B cell (primary cell): ENCODE measurements around the gene EVL. TPM values are rescaled to one million over a fixed set of nuclear protein-coding genes. Genes with fewer than 3 reads are reported as not detected.

Experiments used
- ATAC-seq: fragments of 200-7000 bp; cut with Tn5 transposase; one replicate; pipeline ENCODE4 v1.10.0; 2021; ENCODE audit warnings: low read depth, mild to moderate bottlenecking, moderate number of reproducible peaks, moderate library complexity
- CTCF ChIA-PET: fragments of 350-600 bp; sonication (Branson Sonifier 250); formaldehyde crosslinking; loops from one replicate; lab custom pipeline; 2021; ENCODE audit warnings: antibody characterized with exemption, inconsistent platforms; lab: Charles Lee
- POLR2A ChIA-PET: fragments of 350-600 bp; sonication (Branson Sonifier 250); formaldehyde crosslinking; loops from one replicate; lab custom pipeline; 2021; ENCODE audit warnings: antibody characterized with exemption; lab: Charles Lee
- DNase-seq: peaks from one replicate; pipeline ENCODE4 v3.0.0; 2013
- H2AFZ ChIP-seq: 2 replicates; pipeline ENCODE4 v1.6.1; 2012; ENCODE audit warnings: mild to moderate bottlenecking, low read depth, low read length; ENCODE audit not compliant: insufficient read depth, poor library complexity, severe bottlenecking
- H3K27ac ChIP-seq, 2 donors: 1 replicate in 1 of 2; 2 replicates in 1 of 2; pipeline ENCODE4 v1.5.1; 2012 to 2013; ENCODE audit warnings: low read length in 2 of 2, mild to moderate bottlenecking in 2 of 2, moderate library complexity in 1 of 2
- H3K27me3 ChIP-seq, 4 experiments: fragments of 200-600 bp in 1 of 4; sonication (generic) in 1 of 4; replicated peaks in 1 of 4; 1 replicate in 2 of 4; 2 replicates in 2 of 4; pipeline versions ENCODE4 v1.6.1 to v1.7.0; 2013 to 2016; ENCODE audit warnings: low read length in 3 of 4, mild to moderate bottlenecking in 2 of 4, mixed read lengths in 1 of 4, moderate library complexity in 1 of 4; ENCODE audit not compliant: insufficient read depth in 4 of 4, control insufficient read depth in 3 of 4; ENCODE audit errors: control extremely low read depth in 1 of 4
- H3K36me3 ChIP-seq, 2 experiments: replicated peaks in 1 of 2; 1 replicate in 1 of 2; 2 replicates in 1 of 2; pipeline versions ENCODE4 v1.6.1 to v1.7.1; 2013; ENCODE audit warnings: low read length in 1 of 2; ENCODE audit not compliant: insufficient read depth in 2 of 2, control insufficient read depth in 1 of 2; ENCODE audit errors: control extremely low read depth in 1 of 2, extremely low read depth in 1 of 2
- H3K4me1 ChIP-seq, 2 donors: fragments of 200-600 bp in 1 of 2; sonication (generic) in 1 of 2; 1 replicate in 1 of 2; 2 replicates in 1 of 2; pipeline versions ENCODE4 v1.5.1 to v1.6.1; 2013 to 2017; ENCODE audit warnings: low read length in 2 of 2; ENCODE audit not compliant: control insufficient read depth in 2 of 2, insufficient read depth in 2 of 2
- H3K4me2 ChIP-seq: replicated peaks from 2 replicates; pipeline ENCODE3; 2012; ENCODE audit warnings: mild to moderate bottlenecking, low read depth, low read length; ENCODE audit not compliant: poor library complexity, severe bottlenecking
- H3K4me3 ChIP-seq, 5 experiments: fragments of 200-600 bp in 1 of 5; sonication (generic) in 1 of 5; 1 replicate in 3 of 5; 2 replicates in 2 of 5; pipeline versions ENCODE4 v1.5.1 to v1.7.0; 2011 to 2016; ENCODE audit warnings: low read length in 4 of 5, mild to moderate bottlenecking in 4 of 5, low read depth in 2 of 5, control low read depth in 1 of 5, moderate library complexity in 1 of 5; ENCODE audit not compliant: insufficient read depth in 1 of 5; ENCODE audit errors: control extremely low read depth in 1 of 5, extremely low read depth in 1 of 5
- H3K79me2 ChIP-seq: fragments of 200-600 bp; sonication (generic); one replicate; pipeline ENCODE4 v1.6.0; 2016; ENCODE audit warnings: low read length; ENCODE audit not compliant: control insufficient read depth, insufficient read depth
- H3K9ac ChIP-seq: fragments of 200-600 bp; sonication (generic); 2 replicates; pipeline ENCODE4 v1.6.1; 2017; ENCODE audit warnings: mild to moderate bottlenecking, low read length, moderate library complexity
- H3K9me3 ChIP-seq, 3 donors: one replicate each; pipeline versions ENCODE4 v1.6.1 to v1.7.1; 2013; ENCODE audit warnings: low read length in 2 of 3; ENCODE audit not compliant: control insufficient read depth in 2 of 3, insufficient read depth in 1 of 3; ENCODE audit errors: control extremely low read depth in 1 of 3
- H4K20me1 ChIP-seq: 2 replicates; pipeline ENCODE4 v1.6.0; 2012; ENCODE audit warnings: mild to moderate bottlenecking, low read length; ENCODE audit not compliant: insufficient read depth, control insufficient read depth, poor library complexity, severe bottlenecking
- H3K27ac Mint-ChIP-seq: one replicate; pipeline ENCODE4 v1.8.0; 2021; ENCODE audit warnings: mixed read lengths
- H3K27me3 Mint-ChIP-seq: one replicate; pipeline ENCODE4 v1.8.0; 2021; ENCODE audit warnings: mixed read lengths
- H3K4me1 Mint-ChIP-seq: one replicate; pipeline ENCODE4 v1.8.0; 2021; ENCODE audit warnings: mixed read lengths
- H3K4me3 Mint-ChIP-seq: one replicate; pipeline ENCODE4 v1.8.0; 2021; ENCODE audit warnings: mixed read lengths
- H3K9me3 Mint-ChIP-seq: one replicate; pipeline ENCODE4 v1.8.0; 2022; ENCODE audit warnings: mixed read lengths; ENCODE audit not compliant: insufficient read depth
- CTCF ChIP-seq: fragments of 200-600 bp; IDR thresholded peaks from one replicate; pipeline ENCODE4 v1.8.0; 2022; ENCODE audit warnings: antibody characterized with exemption, mild to moderate bottlenecking
- EZH2 ChIP-seq: IDR thresholded peaks from 2 replicates; pipeline ENCODE4 v1.6.1; 2012; ENCODE audit warnings: borderline replicate concordance, low read depth, mild to moderate bottlenecking, moderate library complexity, low read length; ENCODE audit not compliant: insufficient read depth, poor library complexity, severe bottlenecking
- WGBS: methylation state at CpG from one replicate; pipeline ENCODE4 v1.1.5; 2013; ENCODE audit warnings: missing lambda C conversion rate; ENCODE audit not compliant: insufficient coverage; 5-methylcytosine and 5-hydroxymethylcytosine counted together
- intact Hi-C: fragments of 100-400 bp; cut with micrococcal nuclease; formaldehyde crosslinking; loops from one replicate; pipeline ENCODE4 v1.10.0; 2022
- polyA plus RNA-seq: library from polyadenylated mRNA; depleted of rRNA; stranded (reverse); fragments of >200 nt; gene quantifications from 2 replicates; pipeline ENCODE4 v1.2.3, GENCODE V29; 2012
- total RNA-seq, 2 donors: library from RNA; stranded (reverse); fragments of 120-200 nt in 1 of 2; gene quantifications; 1 replicate in 1 of 2; 2 replicates in 1 of 2; pipeline versions ENCODE4 v1.2.3 to v1.2.4, GENCODE V29; 2013 to 2022

EVL gene
- total and polyA plus RNA-seq, 2 donors (not counting 1 experiment from before 2014, with no cell fraction given): 486 to 892 TPM

DNA sequence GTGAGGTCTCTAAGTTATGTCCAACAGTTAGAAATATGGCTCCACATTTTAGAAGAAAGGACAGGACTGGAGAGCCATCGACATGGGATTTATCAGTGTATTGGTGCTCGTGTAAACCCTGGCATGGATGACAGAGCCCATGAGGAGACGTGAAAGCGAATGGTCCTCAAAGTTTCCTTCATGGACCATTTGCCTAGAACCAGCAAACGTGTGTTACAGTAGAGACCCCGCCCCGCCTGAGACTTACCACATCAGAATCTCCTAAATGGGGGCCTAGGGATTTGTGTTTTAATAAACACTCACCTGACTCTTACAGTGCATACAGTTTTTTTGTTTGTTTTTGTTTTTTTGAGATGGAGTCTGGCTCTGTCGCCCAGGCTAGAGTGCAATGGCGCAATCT, 12.2 kb downstream of the EVL start:
- no peak for DNase-seq
- Histone ChIP-seq H4K20me1 (peaks cover 98% of the 10 kb centered on the region), H2AFZ (no peak overlapping the region), H3K27me3 (no peaks in the 10 kb centered on the region), H3K27ac (peak overlapping the region in 1 of 2 donors; percentile 87), H3K9ac (no peak overlapping the region), H3K4me1 (peaks cover 94% of the 10 kb centered on the region in 2 donors), H3K36me3 (peaks cover 0 to 65% of the 10 kb centered on the region in 2 experiments), H3K4me3 (no peak overlapping the region), H3K79me2 (peaks cover 100% of the 10 kb centered on the region), H3K4me2 (no peak overlapping the region), H3K9me3 (no peaks in the 10 kb centered on the region)
- Mint-ChIP-seq H3K27me3 (no peaks in the 10 kb centered on the region), H3K27ac (peak overlapping the region; percentile 75), H3K9me3 (no peaks in the 10 kb centered on the region), H3K4me3 (no peak overlapping the region), H3K4me1 (peaks cover 92% of the 10 kb centered on the region)
- ChIA-PET CTCF (interaction anchor here (0.7 to 22.8 kb wide), 6 partner anchors 8 to 30 kb away, joined by 3 to 495 read pairs (median 24); partner anchors contain the start of gene EVL), POLR2A (no interaction called here)
- TF ChIP-seq EZH2 (no peak), CTCF (no peak)
- 94% methylated on average over 5 of the region's 9 CpGs for WGBS
- intact Hi-C loops: no loop called here
- no peak for ATAC-seq

- ChIA-PET POLR2A (interaction anchor here (0.5 kb wide), 1 partner anchor 21 kb away, joined by 10 read pairs; no protein-coding TSS in a partner anchor), CTCF (interaction anchor here (0.9 to 9.1 kb wide), 5 partner anchors 9 to 29 kb away, joined by 3 to 77 read pairs (median 5); partner anchors contain the start of gene EVL)
- no peak overlapping the region for H3K4me3 ChIP-seq
- Mint-ChIP-seq H3K4me1 (peaks cover 92% of the 10 kb centered on the region), H3K27me3 (no peaks in the 10 kb centered on the region), H3K9me3 (no peaks in the 10 kb centered on the region), H3K27ac (peak overlapping the region; percentile 85), H3K4me3 (peak overlapping the region; percentile 68)
- H3K4me1 ChIP-seq: peaks cover 90 to 92% of the 10 kb centered on the region in 2 donors
- H3K9ac ChIP-seq: no peak overlapping the region
- no peak for DNase-seq
- TF ChIP-seq EZH2 (no peak), CTCF (no peak)
- peak overlapping the region; percentile 57 for H3K4me2 ChIP-seq
- H3K9me3 ChIP-seq: no peaks in the 10 kb centered on the region
- intact Hi-C loops: loop anchor here (2.0 kb wide), 1 partner anchor 14 kb away; the partner anchor contains the start of gene EVL
- H3K79me2 ChIP-seq: peaks cover 100% of the 10 kb centered on the region
- H3K27me3 ChIP-seq: no peaks in the 10 kb centered on the region
- H3K27ac ChIP-seq: peak overlapping the region in 1 of 2 donors; percentile 65
- WGBS: 66% methylated on average over 10 of the region's 10 CpGs
- peaks cover 0 to 71% of the 10 kb centered on the region in 2 experiments for H3K36me3 ChIP-seq
- H2AFZ ChIP-seq: no peak overlapping the region
- peaks cover 98% of the 10 kb centered on the region for H4K20me1 ChIP-seq
- no peak for ATAC-seq
These were observed 13.1 kb downstream of the EVL start for GRCh38 chr14:100078216-100078803.
